KOPT-K1 (cell line): ENCODE measurements around the gene B3GALT5.

Experiments
- H3K27ac ChIP-seq: fragments of 200-600 bp; sonication (generic); 2 replicates; pipeline ENCODE4 v1.5.1; 2016; ENCODE audit warnings: antibody characterized with exemption, mild to moderate bottlenecking, low read depth, low read length; ENCODE audit not compliant: poor library complexity, severe bottlenecking
- H3K36me3 ChIP-seq: fragments of 200-600 bp; sonication (generic); 2 replicates; pipeline ENCODE4 v1.5.1; 2017; ENCODE audit warnings: antibody characterized with exemption, mild to moderate bottlenecking, low read length, moderate library complexity; ENCODE audit not compliant: insufficient read depth
- H3K9me3 ChIP-seq: fragments of 200-600 bp; sonication (generic); 2 replicates; pipeline ENCODE4 v1.5.1; 2017; ENCODE audit warnings: antibody characterized with exemption, low read length, mild to moderate bottlenecking; ENCODE audit not compliant: insufficient read depth, poor library complexity, severe bottlenecking

B3GALT5 gene

GRCh38 chr21:39597595-39597994 is 15.1 kb upstream of the B3GALT5 start:
- no peak overlapping the region for H3K27ac ChIP-seq
- no peaks in the 10 kb centered on the region for H3K36me3 ChIP-seq
- no peaks in the 10 kb centered on the region for H3K9me3 ChIP-seq

- H3K36me3 ChIP-seq = no peaks in the 10 kb centered on the region
- no peak overlapping the region for H3K27ac ChIP-seq
- H3K9me3 ChIP-seq = no peaks in the 10 kb centered on the region
Measured at GRCh38 chr21:39599191-39599970, 13.4 kb upstream of the B3GALT5 start.

- Histone ChIP-seq H3K9me3 (no peaks in the 10 kb centered on the region), H3K36me3 (no peaks in the 10 kb centered on the region), H3K27ac (no peak overlapping the region)
Measured at GRCh38 chr21:39601187-39601928, 11.4 kb upstream of the B3GALT5 start.

- H3K36me3 ChIP-seq = no peaks in the 10 kb centered on the region
- no peak overlapping the region for H3K27ac ChIP-seq
- no peaks in the 10 kb centered on the region for H3K9me3 ChIP-seq
Measured at GRCh38 chr21:39602076-39602689, 10.6 kb upstream of the B3GALT5 start.

GRCh38 chr21:39602793-39603192 is 9.9 kb upstream of the B3GALT5 start:
- Histone ChIP-seq H3K9me3 (no peaks in the 10 kb centered on the region), H3K27ac (no peak overlapping the region), H3K36me3 (no peaks in the 10 kb centered on the region)

- H3K36me3 ChIP-seq = no peaks in the 10 kb centered on the region
- H3K27ac ChIP-seq = no peak overlapping the region
- H3K9me3 ChIP-seq = no peaks in the 10 kb centered on the region
Measured at GRCh38 chr21:39604951-39605350, 7.8 kb upstream of the B3GALT5 start.

- H3K27ac ChIP-seq = no peak overlapping the region
Measured at GRCh38 chr21:39610703-39611102, 2.0 kb upstream of the B3GALT5 start.

GRCh38 chr21:39611551-39612190 is 1.1 kb upstream of the B3GALT5 start:
- no peaks in the 10 kb centered on the region for H3K9me3 ChIP-seq
- H3K36me3 ChIP-seq = no peaks in the 10 kb centered on the region
- no peak overlapping the region for H3K27ac ChIP-seq

More at GRCh38 chr21:39610703-39611102, 2.0 kb upstream of the B3GALT5 start:
- no peaks in the 10 kb centered on the region for H3K36me3 ChIP-seq
- no peaks in the 10 kb centered on the region for H3K9me3 ChIP-seq

- Histone ChIP-seq H3K27ac (no peak overlapping the region), H3K9me3 (peaks cover 3% of the 10 kb centered on the region), H3K36me3 (no peaks in the 10 kb centered on the region)
Measured at GRCh38 chr21:39613041-39613934, 548 bp downstream of the B3GALT5 start.

- Histone ChIP-seq H3K27ac (no peak overlapping the region), H3K9me3 (peaks cover 3% of the 10 kb centered on the region), H3K36me3 (no peaks in the 10 kb centered on the region)
Measured at GRCh38 chr21:39616211-39616772, 3.6 kb downstream of the B3GALT5 start.

GRCh38 chr21:39620856-39621255 is 8.1 kb downstream of the B3GALT5 start:
- H3K27ac ChIP-seq = no peak overlapping the region
- H3K9me3 ChIP-seq = peaks cover 10% of the 10 kb centered on the region
- H3K36me3 ChIP-seq = no peaks in the 10 kb centered on the region

GRCh38 chr21:39625211-39625895 is 12.6 kb downstream of the B3GALT5 start:
- Histone ChIP-seq H3K27ac (no peak overlapping the region), H3K36me3 (no peaks in the 10 kb centered on the region)

GRCh38 chr21:39628385-39628784 is 15.6 kb downstream of the B3GALT5 start:
- Histone ChIP-seq H3K9me3 (peaks cover 6% of the 10 kb centered on the region), H3K36me3 (no peaks in the 10 kb centered on the region), H3K27ac (no peak overlapping the region)

More at GRCh38 chr21:39625211-39625895, 12.6 kb downstream of the B3GALT5 start:
- H3K9me3 ChIP-seq = peaks cover 6% of the 10 kb centered on the region
